H1 (cell line): ENCODE data around the gene CAMTA1. TPM values are rescaled to one million over a fixed set of nuclear protein-coding genes. Genes with fewer than 3 reads are reported as not detected.

Experiments
- CTCF ChIA-PET: fragments of 300-600 bp; sonication (Branson Sonifier 250); formaldehyde crosslinking; loops from one replicate; lab custom pipeline; 2021; ENCODE audit not compliant: partially characterized antibody; lab: Charles Lee
- POLR2A ChIA-PET: fragments of 300-600 bp; sonication (Branson Sonifier 250); formaldehyde crosslinking; loops from one replicate; lab custom pipeline; 2021; ENCODE audit warnings: inconsistent platforms; ENCODE audit not compliant: partially characterized antibody; lab: Charles Lee
- DNase-seq, 2 experiments: peaks; one replicate each; pipeline versions ENCODE4 v3.0.0 to v3.0.0-alpha.2; 2010 to 2022; ENCODE audit warnings: low spot score in 2 of 2, low read depth in 1 of 2, mixed read lengths in 1 of 2
- FAIRE-seq: peaks from 2 replicates; lab custom pipeline; 2011; peaks lifted over from hg19 to GRCh38; lab: Jason Lieb, UNC
- H2AFZ ChIP-seq: 2 replicates; pipeline ENCODE4 v1.8.1; 2012; ENCODE audit warnings: low read length, inconsistent platforms
- H2AK5ac ChIP-seq: 2 replicates; pipeline ENCODE4 v1.6.1; 2013; ENCODE audit warnings: low read depth, low read length
- H2BK120ac ChIP-seq: replicated peaks from 2 replicates; pipeline ENCODE3; 2013; ENCODE audit warnings: low read depth, low read length, inconsistent platforms
- H2BK12ac ChIP-seq: 2 replicates; pipeline ENCODE4 v1.6.1; 2013; ENCODE audit warnings: low read depth, low read length
- H2BK15ac ChIP-seq: 2 replicates; pipeline ENCODE4 v1.6.1; 2013; ENCODE audit warnings: low read length
- H2BK20ac ChIP-seq: 2 replicates; pipeline ENCODE4 v1.6.1; 2013; ENCODE audit warnings: low read length
- H2BK5ac ChIP-seq: 2 replicates; pipeline ENCODE4 v1.6.1; 2013; ENCODE audit warnings: low read depth, low read length
- H3K14ac ChIP-seq: 2 replicates; pipeline ENCODE4 v1.6.1; 2013; ENCODE audit warnings: inconsistent platforms; ENCODE audit not compliant: insufficient read length
- H3K18ac ChIP-seq: 2 replicates; pipeline ENCODE4 v1.6.1; 2013; ENCODE audit warnings: low read length; ENCODE audit errors: extremely low read depth
- H3K23ac ChIP-seq: 2 replicates; pipeline ENCODE4 v1.6.1; 2013; ENCODE audit warnings: inconsistent platforms; ENCODE audit not compliant: insufficient read length
- H3K23me2 ChIP-seq: 2 replicates; pipeline ENCODE4 v1.6.1; 2013; ENCODE audit warnings: low read depth, low read length
- H3K27ac ChIP-seq: 2 replicates; pipeline ENCODE4 v1.6.1; 2011; ENCODE audit warnings: low read depth, low read length, inconsistent platforms
- H3K27me3 ChIP-seq, 4 experiments: replicated peaks in 1 of 4; 1 replicate in 1 of 4; 2 replicates in 3 of 4; pipeline versions ENCODE4 v1.6.1 to v1.8.1; 2011 to 2013; ENCODE audit warnings: low read length in 3 of 4, mild to moderate bottlenecking in 3 of 4, inconsistent platforms in 2 of 4, mixed read lengths in 2 of 4, moderate library complexity in 1 of 4; ENCODE audit not compliant: control insufficient read depth in 3 of 4, insufficient read depth in 3 of 4; ENCODE audit errors: extremely low read depth in 1 of 4
- H3K36me3 ChIP-seq, 4 experiments: 2 replicates each; pipeline versions ENCODE4 v1.6.1 to v1.8.1; 2011 to 2013; ENCODE audit warnings: mild to moderate bottlenecking in 4 of 4, low read length in 3 of 4, moderate library complexity in 2 of 4, control low read depth in 1 of 4, inconsistent platforms in 1 of 4; ENCODE audit not compliant: insufficient read depth in 4 of 4, control insufficient read depth in 2 of 4
- H3K4ac ChIP-seq: replicated peaks from 2 replicates; pipeline ENCODE3; 2013; ENCODE audit warnings: low read length, low read depth, mixed read lengths, inconsistent platforms; ENCODE audit not compliant: insufficient read length
- H3K4me1 ChIP-seq, 4 experiments: replicated peaks in 1 of 4; 1 replicate in 1 of 4; 2 replicates in 3 of 4; pipeline versions ENCODE4 v1.6.1 to v1.8.1; 2011 to 2013; ENCODE audit warnings: low read length in 3 of 4, inconsistent platforms in 2 of 4, mixed read lengths in 1 of 4; ENCODE audit not compliant: insufficient read depth in 4 of 4, control insufficient read depth in 3 of 4
- H3K4me2 ChIP-seq, 2 experiments: 2 replicates each; pipeline versions ENCODE4 v1.6.1 to v1.8.1; 2011 to 2013; ENCODE audit warnings: low read depth in 2 of 2, low read length in 2 of 2, control low read depth in 1 of 2, inconsistent platforms in 1 of 2, mild to moderate bottlenecking in 1 of 2; ENCODE audit not compliant: insufficient read depth in 1 of 2
- H3K4me3 ChIP-seq, 4 experiments: fragments of 200-600, 300-600 bp in 1 of 4; sonication (generic), shearing (Covaris generic), sonication (Bioruptor Twin) in 1 of 4; 2 replicates each; pipeline versions ENCODE4 v1.5.1 to v1.8.1; 2011 to 2016; ENCODE audit warnings: low read length in 4 of 4, low read depth in 3 of 4, control low read depth in 2 of 4, inconsistent platforms in 2 of 4, mild to moderate bottlenecking in 2 of 4, mixed read lengths in 1 of 4, moderate library complexity in 1 of 4; ENCODE audit not compliant: insufficient read depth in 2 of 4; ENCODE audit errors: extremely low read depth in 1 of 4
- H3K56ac ChIP-seq: replicated peaks from 2 replicates; pipeline ENCODE3; 2013; ENCODE audit warnings: low read depth, mild to moderate bottlenecking, mixed read lengths, low read length, inconsistent platforms; ENCODE audit not compliant: insufficient read length
- H3K79me1 ChIP-seq: 2 replicates; pipeline ENCODE4 v1.6.1; 2013; ENCODE audit warnings: low read depth, low read length, control low read depth
- H3K79me2 ChIP-seq, 2 experiments: 2 replicates each; pipeline versions ENCODE4 v1.6.1 to v1.8.1; 2012 to 2013; ENCODE audit warnings: low read length in 2 of 2, mild to moderate bottlenecking in 2 of 2, inconsistent platforms in 1 of 2; ENCODE audit not compliant: insufficient read depth in 2 of 2, control insufficient read depth in 1 of 2
- H3K9ac ChIP-seq, 4 experiments: replicated peaks in 1 of 4; 1 replicate in 1 of 4; 2 replicates in 3 of 4; pipeline versions ENCODE4 v1.6.1 to v1.8.1; 2011 to 2013; ENCODE audit warnings: low read depth in 3 of 4, low read length in 3 of 4, control low read depth in 2 of 4, mild to moderate bottlenecking in 2 of 4, moderate library complexity in 2 of 4, inconsistent platforms in 1 of 4; ENCODE audit errors: extremely low read depth in 1 of 4
- H3K9me3 ChIP-seq, 2 experiments: 2 replicates each; pipeline versions ENCODE4 v1.6.1 to v1.8.1; 2012 to 2013; ENCODE audit warnings: mild to moderate bottlenecking in 2 of 2, moderate library complexity in 2 of 2, control low read depth in 1 of 2, inconsistent platforms in 1 of 2, low read depth in 1 of 2, low read length in 1 of 2, mixed read lengths in 1 of 2; ENCODE audit not compliant: insufficient read depth in 2 of 2
- H4K20me1 ChIP-seq, 2 experiments: replicated peaks in 1 of 2; 2 replicates each; pipeline versions ENCODE3 to v1.8.1; 2011 to 2013; ENCODE audit warnings: inconsistent platforms in 2 of 2, low read length in 2 of 2, mild to moderate bottlenecking in 1 of 2; ENCODE audit not compliant: insufficient read depth in 2 of 2, control insufficient read depth in 1 of 2
- H4K5ac ChIP-seq: 2 replicates; pipeline ENCODE4 v1.6.1; 2013; ENCODE audit warnings: low read length, low read depth, mixed read lengths, inconsistent platforms; ENCODE audit not compliant: insufficient read length
- H4K8ac ChIP-seq: 2 replicates; pipeline ENCODE4 v1.8.0; 2013; ENCODE audit warnings: mild to moderate bottlenecking, moderate library complexity, low read length, inconsistent platforms; ENCODE audit not compliant: insufficient read depth; ENCODE audit errors: extremely low read depth
- H4K91ac ChIP-seq: replicated peaks from 2 replicates; pipeline ENCODE3; 2013; ENCODE audit warnings: low read length, mixed read lengths, inconsistent platforms; ENCODE audit not compliant: insufficient read length
- CHD1 ChIP-seq: IDR thresholded peaks from 2 replicates; pipeline ENCODE4 v1.6.1; 2012; ENCODE audit warnings: low read depth, low read length, improper control_type of control experiment
- CHD2 ChIP-seq: IDR thresholded peaks from 2 replicates; pipeline ENCODE4 v1.6.1; 2012; ENCODE audit warnings: low read length, improper control_type of control experiment
- EP300 ChIP-seq, 2 experiments: IDR thresholded peaks; 1 replicate in 1 of 2; 2 replicates in 1 of 2; pipeline ENCODE4 v1.6.1; 2011 to 2012; ENCODE audit warnings: low read depth in 2 of 2, low read length in 2 of 2, mild to moderate bottlenecking in 2 of 2, borderline replicate concordance in 1 of 2, inconsistent platforms in 1 of 2, moderate library complexity in 1 of 2
- KDM5A ChIP-seq: fragments of 200-600 bp; IDR thresholded peaks from 2 replicates; pipeline ENCODE4 v1.7.1; 2012; ENCODE audit warnings: mild to moderate bottlenecking, low read length, inconsistent platforms, mixed read lengths
- POLR2A ChIP-seq, 2 experiments: IDR thresholded peaks; 1 replicate in 1 of 2; 2 replicates in 1 of 2; pipeline ENCODE4 v1.6.1; 2011; ENCODE audit warnings: low read depth in 2 of 2, low read length in 2 of 2, mild to moderate bottlenecking in 2 of 2; ENCODE audit errors: control extremely low read depth in 1 of 2
- POLR2AphosphoS5 ChIP-seq: IDR thresholded peaks from 2 replicates; pipeline ENCODE4 v1.6.1; 2011; ENCODE audit warnings: low read depth, low read length
- SIN3A ChIP-seq, 2 experiments: IDR thresholded peaks in 1 of 2; conservative IDR thresholded peaks in 1 of 2; 2 replicates each; pipeline ENCODE4 v1.6.1; 2011 to 2012; ENCODE audit warnings: low read length in 2 of 2, improper control_type of control experiment in 1 of 2, low read depth in 1 of 2, mild to moderate bottlenecking in 1 of 2
- SIRT6 ChIP-seq: IDR thresholded peaks from one replicate; pipeline ENCODE4 v1.7.1; 2012; ENCODE audit warnings: low read length, inconsistent platforms
- TEAD4 ChIP-seq: IDR thresholded peaks from 2 replicates; pipeline ENCODE4 v1.6.1; 2012; ENCODE audit warnings: low read depth, low read length, inconsistent platforms, mixed read lengths
- WGBS, 2 experiments: shearing (Covaris generic) in 1 of 2; methylation state at CpG; one replicate each; pipeline versions ENCODE4 v1.1.6 to v1.1.7; 2013 to 2015; ENCODE audit warnings: low lambda C conversion rate in 2 of 2, mixed read lengths in 2 of 2, inconsistent platforms in 1 of 2, low coverage in 1 of 2, missing lambda C conversion rate in 1 of 2; ENCODE audit not compliant: insufficient replicate concordance in 2 of 2, insufficient coverage in 1 of 2, insufficient read length in 1 of 2; ENCODE audit errors: extremely low coverage in 1 of 2, missing lambda C conversion rate in 1 of 2; 5-methylcytosine and 5-hydroxymethylcytosine counted together
- polyA plus RNA-seq, 7 experiments: library from polyadenylated mRNA; depleted of rRNA in 3 of 7; stranded (reverse) in 5 of 7; unstranded in 2 of 7; fragments of >200 nt in 5 of 7; fragments of 200-250 nt in 2 of 7; gene quantifications; 1 replicate in 5 of 7; 2 replicates in 1 of 7; 4 replicates in 1 of 7; pipeline versions ENCODE4 v1.2.1 to v1.2.3, GENCODE V29; 2011 to 2013; ENCODE audit warnings: missing spikeins in 2 of 7, mixed read lengths in 2 of 7
- total RNA-seq: library from RNA; stranded (reverse); fragmentation: NEBNext Ultra II Directional; extraction: Animal tissue kit (Norgen Biotek cat#: 25700); gene quantifications from 2 replicates; pipeline ENCODE4 v1.2.1, GENCODE V29; 2021
- TF ChIP-seq, protein P1 (sequence below): IDR thresholded peaks from 2 replicates; pipeline ENCODE4 v1.6.1; 2011; ENCODE audit warnings: low read depth, mild to moderate bottlenecking, low read length; ENCODE audit not compliant: insufficient read depth

CAMTA1 gene
- total and polyA plus RNA-seq, 2 of the 8 experiments (the other 6 are each of a cell fraction or from before 2014, with no cell fraction given): 65.0 to 119 TPM

DNA sequence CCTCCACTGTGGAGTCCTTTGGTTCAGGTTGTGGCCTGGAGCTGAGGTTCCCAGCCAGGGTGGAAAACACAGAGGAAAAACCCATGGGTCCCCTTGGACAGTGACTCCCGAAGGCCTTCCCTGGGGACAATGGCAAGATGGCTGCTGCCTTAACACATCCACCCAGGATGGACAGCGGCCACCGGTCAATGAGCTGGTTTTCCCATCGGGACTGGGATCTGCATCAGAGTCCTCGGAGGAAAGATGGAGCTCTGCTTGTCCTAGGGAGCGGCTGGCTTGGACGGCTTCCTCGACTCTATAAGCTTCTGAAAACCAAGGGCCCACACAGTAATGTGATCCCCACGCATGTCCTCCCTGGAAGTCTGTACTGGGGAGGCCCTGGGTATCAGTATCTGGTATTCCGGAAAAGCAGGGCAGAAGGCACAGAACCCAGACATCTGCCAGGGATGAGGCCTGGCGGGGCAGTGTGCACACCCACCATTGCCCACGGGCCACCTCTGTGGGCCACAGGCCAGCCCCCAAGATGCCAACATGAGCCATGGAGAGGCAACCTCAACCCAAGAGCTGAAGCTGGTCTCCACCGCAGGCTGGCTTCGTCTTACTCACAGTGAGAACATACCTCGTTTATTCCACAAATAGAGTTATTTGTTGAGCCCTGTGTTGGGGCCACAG, 891.2 kb downstream of the CAMTA1 start:
- Histone ChIP-seq H3K27ac (no peak overlapping the region), H3K4me2 (no peak overlapping the region), H3K36me3 (no peaks in the 10 kb centered on the region), H2BK15ac (no peak overlapping the region), H3K9ac (no peak overlapping the region), H3K9me3 (no peaks in the 10 kb centered on the region), H3K79me1 (no peaks in the 10 kb centered on the region), H3K56ac (no peak overlapping the region), H2BK12ac (no peak overlapping the region), H3K23ac (no peak overlapping the region), H2BK120ac (no peak overlapping the region), H4K20me1 (no peaks in the 10 kb centered on the region), H3K14ac (no peak overlapping the region), H2BK5ac (no peak overlapping the region), H3K4me3 (no peak overlapping the region), H3K27me3 (peaks cover 0 to 17% (median 14%) of the 10 kb centered on the region in 4 experiments; a peak in 6 of 7 replicates), H3K4ac (no peak overlapping the region), H3K79me2 (no peaks in the 10 kb centered on the region), H3K4me1 (peaks cover 0 to 3% (median 3%) of the 10 kb centered on the region in 4 experiments; a peak in 4 of 7 replicates), H4K5ac (no peak overlapping the region), H2AK5ac (no peak overlapping the region), H4K91ac (no peak overlapping the region), H3K18ac (no peak overlapping the region), H2AFZ (no peak overlapping the region), H4K8ac (no peak overlapping the region; the same call in 1 of the 2 replicates), H2BK20ac (no peak overlapping the region), H3K23me2 (peaks cover 2% of the 10 kb centered on the region; the same call in 1 of the 2 replicates)
- CTCF ChIA-PET: interaction anchor here (0.6 to 23.6 kb wide), 5 partner anchors 10 to 1122 kb away, joined by 3 to 554 read pairs (median 4); no protein-coding TSS in a partner anchor
- DNase-seq: no peak
- WGBS, 2 experiments: 83% methylated on average over 14 of the region's 15 CpGs; no CpG with 5 or more reads in 1 of the 2 experiments
- POLR2A ChIA-PET: interaction anchor here (0.6 to 1.3 kb wide), 4 partner anchors 11 to 176 kb away, joined by 3 read pairs; partner anchors contain the start of gene UTS2
- no peak for FAIRE-seq
- no peak for TF ChIP-seq KDM5A
- no peak for TF ChIP-seq SIRT6
- no peak for TF ChIP-seq SIN3A (conservative IDR thresholded peaks at IDR 0.05 in 1 of 2, IDR thresholded peaks at IDR 0.05 in 1 of 2; ENCODE audit: low read depth in 1 of 2, low read length in 2 of 2)
- no peak for TF ChIP-seq POLR2A (IDR thresholded peaks at IDR 0.05; ENCODE audit: control extremely low read depth in 1 of 2, low read depth in 2 of 2, low read length in 2 of 2)
- no peak for TF ChIP-seq TEAD4
- TF ChIP-seq, protein P1, sequence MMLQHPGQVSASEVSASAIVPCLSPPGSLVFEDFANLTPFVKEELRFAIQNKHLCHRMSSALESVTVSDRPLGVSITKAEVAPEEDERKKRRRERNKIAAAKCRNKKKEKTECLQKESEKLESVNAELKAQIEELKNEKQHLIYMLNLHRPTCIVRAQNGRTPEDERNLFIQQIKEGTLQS: no peak
- TF ChIP-seq CHD1: no peak
- TF ChIP-seq CHD2: no peak
- TF ChIP-seq EP300 (IDR thresholded peaks at IDR 0.05; ENCODE audit: borderline replicate concordance in 1 of 2, low read depth in 2 of 2, low read length in 2 of 2): no peak
- TF ChIP-seq POLR2AphosphoS5: no peak
